ENCODE data around the gene NOL11.
"Not testable (repeated sequence)": the region's sequence is repeated elsewhere in the genome, so short reads cannot be mapped to it uniquely, and the experiment has no call there.

Gene NOL11

DNA sequence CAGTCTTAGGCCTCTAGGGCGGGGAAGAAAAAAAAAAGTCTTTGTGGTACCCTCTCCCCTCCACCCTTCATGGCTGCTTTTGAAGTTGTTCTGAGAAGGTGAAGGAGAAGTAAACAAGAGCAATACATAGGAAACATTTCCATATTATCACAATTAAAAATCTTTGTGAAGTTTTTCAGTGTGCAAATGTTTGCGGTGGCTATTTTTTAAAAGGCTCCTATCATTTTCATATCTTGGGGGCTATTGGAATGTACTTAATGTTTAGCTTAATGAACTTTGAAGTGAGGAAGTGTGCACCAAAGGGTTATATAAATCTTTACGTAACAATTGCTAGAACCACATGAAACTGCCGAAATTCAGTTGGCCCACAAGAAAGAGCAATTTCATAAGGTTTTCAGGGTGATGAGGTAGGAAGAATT, 7.6 kb downstream of the NOL11 start:
- WGBS = 100% methylated on average over 3 of the region's 4 CpGs
- Histone ChIP-seq H3K9me3 (ENCODE audit: control insufficient read depth, low read length) (no peaks in the 10 kb centered on the region), H3K23ac (ENCODE audit: low read length in 2 of 2) (no peak overlapping the region)

DNA sequence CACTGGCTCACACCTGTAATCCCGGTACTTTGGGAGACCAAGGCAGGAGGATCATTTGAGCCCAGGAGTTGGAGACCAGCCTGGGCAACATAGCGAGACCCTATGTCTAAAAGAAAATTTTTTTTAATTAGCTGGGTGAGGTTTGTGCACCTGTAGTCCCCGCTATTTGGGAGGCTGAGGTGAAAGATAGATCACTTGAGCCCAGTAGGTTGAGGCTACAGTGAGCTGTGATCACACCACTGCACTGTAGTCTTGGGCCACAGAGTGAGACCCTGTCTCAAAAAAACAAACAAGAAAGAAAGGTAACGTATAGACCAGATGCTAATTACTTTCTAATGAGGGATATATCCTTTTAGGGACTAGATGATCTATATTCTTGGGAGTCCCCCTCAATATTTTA, 8.1 kb downstream of the NOL11 start:
- Histone ChIP-seq H2BK15ac (ENCODE audit: low read depth, poor library complexity, severe bottlenecking) (no peak overlapping the region), H3K18ac (ENCODE audit: low read depth in 1 of 2, low read length in 2 of 2) (no peak overlapping the region), H3K4me2 (ENCODE audit: low read length, poor library complexity, severe bottlenecking) (no peak overlapping the region), H3K79me1 (replicated peaks; ENCODE audit: low read length, poor library complexity, severe bottlenecking) (peaks cover 25% of the 10 kb centered on the region), H3K4me3 (ENCODE audit: insufficient read depth in 1 of 2, low read depth in 1 of 2, low read length in 2 of 2) (no peak overlapping the region), H4K8ac (ENCODE audit: low read length) (no peak overlapping the region), H2BK5ac (ENCODE audit: low read depth, low read length, poor library complexity, severe bottlenecking) (no peak overlapping the region), H3K27me3 (ENCODE audit: control insufficient read depth in 1 of 2, insufficient read depth in 1 of 2, low read length in 2 of 2) (no peaks in the 10 kb centered on the region), H3K27ac (ENCODE audit: low read length, poor library complexity, severe bottlenecking) (no peak overlapping the region), H2AFZ (ENCODE audit: low read depth, low read length) (no peak overlapping the region), H2BK120ac (ENCODE audit: low read depth, low read length) (no peak overlapping the region), H3K23ac (ENCODE audit: low read length in 2 of 2) (no peak overlapping the region), H3K4ac (ENCODE audit: low read depth in 1 of 2, low read length in 2 of 2) (no peak overlapping the region), H4K91ac (ENCODE audit: low read length) (no peak overlapping the region), H2BK12ac (ENCODE audit: low read length in 2 of 2) (no peak overlapping the region), H3K14ac (ENCODE audit: low read length in 2 of 2) (no peak overlapping the region), H3K9ac (ENCODE audit: low read length) (no peak overlapping the region), H2AK5ac (ENCODE audit: low read length, severe bottlenecking) (no peak overlapping the region), H3K36me3 (ENCODE audit: control insufficient read depth in 1 of 2, insufficient read depth in 2 of 2, low read depth in 1 of 2, low read length in 2 of 2) (peaks cover 54 to 85% of the 10 kb centered on the region in 2 experiments), H3K9me3 (ENCODE audit: control insufficient read depth, low read length) (peaks cover 3% of the 10 kb centered on the region), H3K4me1 (ENCODE audit: control insufficient read depth, insufficient read depth, low read depth, low read length) (no peaks in the 10 kb centered on the region)
- no peak for DNase-seq
- WGBS = 100% methylated on average over 3 of the region's 4 CpGs

More for the DNA sequence above, 7.6 kb downstream of the NOL11 start:
- Histone ChIP-seq H2BK5ac (ENCODE audit: low read depth, low read length, poor library complexity, severe bottlenecking) (no peak overlapping the region), H2AFZ (ENCODE audit: low read depth, low read length) (no peak overlapping the region), H2BK12ac (ENCODE audit: low read length in 2 of 2) (no peak overlapping the region), H3K27me3 (ENCODE audit: control insufficient read depth in 1 of 2, insufficient read depth in 1 of 2, low read length in 2 of 2) (no peaks in the 10 kb centered on the region), H3K4ac (ENCODE audit: low read depth in 1 of 2, low read length in 2 of 2) (no peak overlapping the region), H3K4me1 (ENCODE audit: control insufficient read depth, insufficient read depth, low read depth, low read length) (no peaks in the 10 kb centered on the region), H2BK120ac (ENCODE audit: low read depth, low read length) (no peak overlapping the region), H3K9ac (ENCODE audit: low read length) (no peak overlapping the region), H3K4me2 (ENCODE audit: low read length, poor library complexity, severe bottlenecking) (no peak overlapping the region), H3K36me3 (ENCODE audit: control insufficient read depth in 1 of 2, insufficient read depth in 2 of 2, low read depth in 1 of 2, low read length in 2 of 2) (peaks cover 51 to 85% of the 10 kb centered on the region in 2 experiments), H3K14ac (ENCODE audit: low read length in 2 of 2) (no peak overlapping the region), H4K91ac (ENCODE audit: low read length) (no peak overlapping the region), H3K4me3 (ENCODE audit: insufficient read depth in 1 of 2, low read depth in 1 of 2, low read length in 2 of 2) (no peak overlapping the region), H2BK15ac (ENCODE audit: low read depth, poor library complexity, severe bottlenecking) (no peak overlapping the region), H3K27ac (ENCODE audit: low read length, poor library complexity, severe bottlenecking) (no peak overlapping the region), H2AK5ac (ENCODE audit: low read length, severe bottlenecking) (no peak overlapping the region), H3K79me1 (replicated peaks; ENCODE audit: low read length, poor library complexity, severe bottlenecking) (peaks cover 25% of the 10 kb centered on the region), H4K8ac (ENCODE audit: low read length) (no peak overlapping the region), H3K18ac (ENCODE audit: low read depth in 1 of 2, low read length in 2 of 2) (no peak overlapping the region)
- DNase-seq = no peak

DNA sequence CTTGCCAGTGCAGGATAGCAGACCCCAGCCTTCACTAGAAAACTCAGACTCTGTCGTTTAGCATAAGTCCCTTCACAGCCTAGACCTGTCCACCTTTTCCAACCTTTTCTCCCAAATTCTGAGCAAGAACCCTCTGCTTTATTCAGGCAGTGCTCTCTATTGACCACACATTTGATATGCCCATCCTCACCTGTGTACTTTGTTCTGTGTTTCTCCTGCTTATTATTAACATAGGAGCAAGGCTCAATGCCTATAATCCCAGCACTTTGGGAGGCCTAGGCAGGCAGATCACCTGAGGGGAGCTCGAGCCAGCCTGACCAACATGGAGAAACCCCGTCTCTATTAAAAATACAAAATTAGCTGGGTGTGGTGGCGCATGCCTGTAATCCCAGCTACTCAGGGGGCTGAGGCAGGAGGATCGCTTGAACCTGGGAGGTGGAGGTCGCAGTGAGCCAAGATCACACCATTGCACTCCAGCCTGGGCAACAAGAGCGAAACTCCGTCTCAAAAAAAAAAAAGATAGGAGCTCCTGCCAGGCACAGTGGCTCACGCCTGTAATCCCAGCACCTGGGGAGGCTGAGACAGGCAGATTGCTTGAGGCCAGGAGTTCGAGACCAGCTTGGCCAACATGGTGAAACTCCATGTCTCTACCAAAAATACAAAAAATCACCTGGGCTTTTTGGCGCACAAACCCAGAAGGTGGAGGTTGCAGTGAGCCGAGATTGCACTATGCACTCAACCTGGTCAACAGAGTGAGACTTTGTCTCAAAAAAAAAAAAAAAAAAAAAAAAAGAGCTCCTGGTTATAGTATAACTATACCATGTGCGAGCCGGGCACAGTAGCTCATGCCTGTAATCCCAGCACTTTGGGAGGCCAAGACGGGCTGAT, 9.7 kb downstream of the NOL11 start:
- not testable (repeated sequence) for H2BK5ac ChIP-seq (ENCODE audit: low read depth, low read length, poor library complexity, severe bottlenecking); DNase-seq; H3K18ac ChIP-seq (ENCODE audit: low read depth in 1 of 2, low read length in 2 of 2); H3K27me3 ChIP-seq (ENCODE audit: control insufficient read depth in 1 of 2, insufficient read depth in 1 of 2, low read length in 2 of 2); H3K27ac ChIP-seq (ENCODE audit: low read length, poor library complexity, severe bottlenecking); H4K8ac ChIP-seq (ENCODE audit: low read length); H2AFZ ChIP-seq (ENCODE audit: low read depth, low read length); H3K14ac ChIP-seq (ENCODE audit: low read length in 2 of 2); H2BK12ac ChIP-seq (ENCODE audit: low read length in 2 of 2); H2BK120ac ChIP-seq (ENCODE audit: low read depth, low read length); H3K9me3 ChIP-seq (ENCODE audit: control insufficient read depth, low read length); H3K23ac ChIP-seq (ENCODE audit: low read length in 2 of 2); H2AK5ac ChIP-seq (ENCODE audit: low read length, severe bottlenecking); H3K4ac ChIP-seq (ENCODE audit: low read depth in 1 of 2, low read length in 2 of 2); H3K9ac ChIP-seq (ENCODE audit: low read length); H3K4me2 ChIP-seq (ENCODE audit: low read length, poor library complexity, severe bottlenecking); H3K4me1 ChIP-seq (ENCODE audit: control insufficient read depth, insufficient read depth, low read depth, low read length); H2BK15ac ChIP-seq (ENCODE audit: low read depth, poor library complexity, severe bottlenecking); H4K91ac ChIP-seq (ENCODE audit: low read length); H3K4me3 ChIP-seq (ENCODE audit: insufficient read depth in 1 of 2, low read depth in 1 of 2, low read length in 2 of 2)
- Histone ChIP-seq H3K36me3 (ENCODE audit: control insufficient read depth in 1 of 2, insufficient read depth in 2 of 2, low read depth in 1 of 2, low read length in 2 of 2) (peaks cover 52 to 83% of the 10 kb centered on the region in 2 experiments), H3K79me1 (replicated peaks; ENCODE audit: low read length, poor library complexity, severe bottlenecking) (peaks cover 23% of the 10 kb centered on the region)
- WGBS = 95% methylated on average over 15 of the region's 15 CpGs

DNA sequence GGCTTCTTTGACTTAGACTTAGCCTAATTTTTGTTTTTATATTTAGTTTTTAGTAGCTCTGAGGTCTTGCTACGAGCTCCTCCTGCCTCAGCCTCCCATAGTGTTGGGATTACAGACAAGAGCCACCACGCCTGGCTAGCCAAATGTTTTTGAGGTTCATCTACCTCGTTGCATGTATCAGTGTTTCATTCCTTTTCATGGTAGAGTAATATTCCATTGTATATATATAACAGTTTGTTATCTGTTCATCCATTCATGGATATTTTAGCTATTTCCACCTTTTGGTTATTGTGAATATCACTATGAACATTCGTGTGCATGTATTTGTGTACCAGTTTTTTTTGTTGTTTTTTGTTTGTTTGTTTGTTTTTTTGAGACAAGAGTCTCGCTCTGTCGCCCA, 12.2 kb downstream of the NOL11 start:
- Histone ChIP-seq H4K8ac (ENCODE audit: low read length) (no peak overlapping the region), H2AK5ac (ENCODE audit: low read length, severe bottlenecking) (no peak overlapping the region), H3K36me3 (ENCODE audit: control insufficient read depth in 1 of 2, insufficient read depth in 2 of 2, low read depth in 1 of 2, low read length in 2 of 2) (peaks cover 39 to 87% of the 10 kb centered on the region in 2 experiments), H2BK120ac (ENCODE audit: low read depth, low read length) (no peak overlapping the region), H3K14ac (ENCODE audit: low read length in 2 of 2) (no peak overlapping the region), H3K27me3 (ENCODE audit: control insufficient read depth in 1 of 2, insufficient read depth in 1 of 2, low read length in 2 of 2) (no peaks in the 10 kb centered on the region), H3K4me3 (ENCODE audit: insufficient read depth in 1 of 2, low read depth in 1 of 2, low read length in 2 of 2) (no peak overlapping the region), H3K4me2 (ENCODE audit: low read length, poor library complexity, severe bottlenecking) (no peak overlapping the region), H3K4ac (ENCODE audit: low read depth in 1 of 2, low read length in 2 of 2) (no peak overlapping the region), H2BK15ac (ENCODE audit: low read depth, poor library complexity, severe bottlenecking) (no peak overlapping the region), H2BK5ac (ENCODE audit: low read depth, low read length, poor library complexity, severe bottlenecking) (no peak overlapping the region), H2AFZ (ENCODE audit: low read depth, low read length) (no peak overlapping the region), H2BK12ac (ENCODE audit: low read length in 2 of 2) (no peak overlapping the region), H3K27ac (ENCODE audit: low read length, poor library complexity, severe bottlenecking) (no peak overlapping the region), H3K9ac (ENCODE audit: low read length) (no peak overlapping the region), H4K91ac (ENCODE audit: low read length) (no peak overlapping the region), H3K79me1 (replicated peaks; ENCODE audit: low read length, poor library complexity, severe bottlenecking) (peaks cover 24% of the 10 kb centered on the region), H3K9me3 (ENCODE audit: control insufficient read depth, low read length) (peaks cover 9% of the 10 kb centered on the region), H3K4me1 (ENCODE audit: control insufficient read depth, insufficient read depth, low read depth, low read length) (no peaks in the 10 kb centered on the region), H3K18ac (ENCODE audit: low read depth in 1 of 2, low read length in 2 of 2) (no peak overlapping the region), H3K23ac (ENCODE audit: low read length in 2 of 2) (no peak overlapping the region)
- 98% methylated on average over 3 of the region's 6 CpGs for WGBS
- DNase-seq = no peak
